Measurements from ENCODE around the gene CTNND2. TPM values are rescaled to one million over a fixed set of nuclear protein-coding genes. Genes with fewer than 3 reads are reported as not detected.

CTNND2 gene
- total RNA-seq, 4 donors from 2014 or later: 1.3 to 2.5 (median 2.1) TPM

DNA sequence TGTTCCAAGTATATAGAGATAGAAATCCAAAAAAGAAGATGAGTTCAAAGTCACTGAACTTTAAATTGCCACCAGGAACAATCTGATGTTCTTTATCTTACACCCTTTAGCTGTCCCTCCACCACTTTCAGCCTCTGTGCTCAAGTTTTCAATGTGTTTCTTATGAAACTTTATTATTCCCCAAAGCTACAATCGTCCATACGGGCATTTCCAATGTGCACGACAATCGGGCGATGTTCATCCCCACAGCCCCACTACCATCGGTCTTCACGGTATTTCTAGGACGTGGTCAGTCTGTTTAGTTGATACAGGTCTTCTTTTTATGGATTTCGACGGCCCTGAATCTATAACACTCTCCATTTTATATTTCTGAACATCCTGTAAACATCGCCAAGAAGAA, 904.5 kb downstream of the CTNND2 start:
- H3K27me3 ChIP-seq: peaks cover 0 to 6% (median 0%) of the 10 kb centered on the region in 4 donors
- 86% methylated on average over 11 of the region's 11 CpGs for WGBS
- TF ChIP-seq POLR2AphosphoS5 (IDR thresholded peaks at IDR 0.05) (no peak), EP300 (IDR thresholded peaks at IDR 0.05) (no peak), POLR2A (IDR thresholded peaks at IDR 0.05; ENCODE audit: low read depth) (no peak)
- TF ChIP-seq, protein P1, sequence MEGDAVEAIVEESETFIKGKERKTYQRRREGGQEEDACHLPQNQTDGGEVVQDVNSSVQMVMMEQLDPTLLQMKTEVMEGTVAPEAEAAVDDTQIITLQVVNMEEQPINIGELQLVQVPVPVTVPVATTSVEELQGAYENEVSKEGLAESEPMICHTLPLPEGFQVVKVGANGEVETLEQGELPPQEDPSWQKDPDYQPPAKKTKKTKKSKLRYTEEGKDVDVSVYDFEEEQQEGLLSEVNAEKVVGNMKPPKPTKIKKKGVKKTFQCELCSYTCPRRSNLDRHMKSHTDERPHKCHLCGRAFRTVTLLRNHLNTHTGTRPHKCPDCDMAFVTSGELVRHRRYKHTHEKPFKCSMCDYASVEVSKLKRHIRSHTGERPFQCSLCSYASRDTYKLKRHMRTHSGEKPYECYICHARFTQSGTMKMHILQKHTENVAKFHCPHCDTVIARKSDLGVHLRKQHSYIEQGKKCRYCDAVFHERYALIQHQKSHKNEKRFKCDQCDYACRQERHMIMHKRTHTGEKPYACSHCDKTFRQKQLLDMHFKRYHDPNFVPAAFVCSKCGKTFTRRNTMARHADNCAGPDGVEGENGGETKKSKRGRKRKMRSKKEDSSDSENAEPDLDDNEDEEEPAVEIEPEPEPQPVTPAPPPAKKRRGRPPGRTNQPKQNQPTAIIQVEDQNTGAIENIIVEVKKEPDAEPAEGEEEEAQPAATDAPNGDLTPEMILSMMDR (IDR thresholded peaks at IDR 0.05): no peak
- peaks cover 0 to 6% (median 0%) of the 10 kb centered on the region in 4 donors for H3K4me1 ChIP-seq
- no peaks in the 10 kb centered on the region for H3K36me3 ChIP-seq
- H3K9me3 ChIP-seq: no peaks in the 10 kb centered on the region
- no peak overlapping the region for H3K27ac ChIP-seq (replicated peaks in 1 of 4)
- intact Hi-C loops (cut with DNase I): no loop called here
- DNase-seq (ENCODE audit: extremely low spot score): no peak
- no peak overlapping the region for H3K4me3 ChIP-seq

DNA sequence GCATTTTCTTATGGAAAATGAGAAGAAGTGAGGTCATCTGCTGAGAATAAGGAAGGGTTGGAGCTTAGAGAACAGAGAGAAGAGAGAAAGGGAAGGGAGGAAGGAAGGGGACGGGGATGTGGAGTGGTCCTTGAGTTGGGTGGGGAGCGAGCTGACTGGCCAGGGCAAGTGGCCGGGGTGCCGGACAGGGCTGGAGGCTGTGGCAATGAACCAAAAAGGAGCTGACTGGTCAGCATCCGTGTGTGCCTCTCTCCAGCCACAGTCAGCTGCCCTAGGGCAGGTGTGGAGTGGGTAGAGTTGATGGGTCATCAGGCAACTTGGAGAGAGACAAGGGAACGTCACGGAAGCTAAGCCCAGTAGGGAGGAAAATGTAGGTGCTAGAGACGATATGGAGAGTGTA, 908.4 kb downstream of the CTNND2 start:
- DNase-seq (ENCODE audit: extremely low spot score): no peak
- no peak overlapping the region for H3K4me3 ChIP-seq
- H3K4me1 ChIP-seq: peaks cover 0 to 6% (median 0%) of the 10 kb centered on the region in 4 donors
- H3K36me3 ChIP-seq: no peaks in the 10 kb centered on the region
- 79% methylated on average over 8 of the region's 8 CpGs for WGBS
- no peaks in the 10 kb centered on the region for H3K9me3 ChIP-seq
- peaks cover 0 to 26% (median 0%) of the 10 kb centered on the region in 4 donors for H3K27me3 ChIP-seq
- TF ChIP-seq POLR2AphosphoS5 (IDR thresholded peaks at IDR 0.05): no peak
- TF ChIP-seq POLR2A (IDR thresholded peaks at IDR 0.05; ENCODE audit: low read depth): no peak
- TF ChIP-seq, protein P1 (IDR thresholded peaks at IDR 0.05): no peak
- no peak for TF ChIP-seq EP300 (IDR thresholded peaks at IDR 0.05)
- H3K27ac ChIP-seq (replicated peaks in 1 of 4): no peak overlapping the region
- intact Hi-C loops (cut with DNase I): no loop called here

DNA sequence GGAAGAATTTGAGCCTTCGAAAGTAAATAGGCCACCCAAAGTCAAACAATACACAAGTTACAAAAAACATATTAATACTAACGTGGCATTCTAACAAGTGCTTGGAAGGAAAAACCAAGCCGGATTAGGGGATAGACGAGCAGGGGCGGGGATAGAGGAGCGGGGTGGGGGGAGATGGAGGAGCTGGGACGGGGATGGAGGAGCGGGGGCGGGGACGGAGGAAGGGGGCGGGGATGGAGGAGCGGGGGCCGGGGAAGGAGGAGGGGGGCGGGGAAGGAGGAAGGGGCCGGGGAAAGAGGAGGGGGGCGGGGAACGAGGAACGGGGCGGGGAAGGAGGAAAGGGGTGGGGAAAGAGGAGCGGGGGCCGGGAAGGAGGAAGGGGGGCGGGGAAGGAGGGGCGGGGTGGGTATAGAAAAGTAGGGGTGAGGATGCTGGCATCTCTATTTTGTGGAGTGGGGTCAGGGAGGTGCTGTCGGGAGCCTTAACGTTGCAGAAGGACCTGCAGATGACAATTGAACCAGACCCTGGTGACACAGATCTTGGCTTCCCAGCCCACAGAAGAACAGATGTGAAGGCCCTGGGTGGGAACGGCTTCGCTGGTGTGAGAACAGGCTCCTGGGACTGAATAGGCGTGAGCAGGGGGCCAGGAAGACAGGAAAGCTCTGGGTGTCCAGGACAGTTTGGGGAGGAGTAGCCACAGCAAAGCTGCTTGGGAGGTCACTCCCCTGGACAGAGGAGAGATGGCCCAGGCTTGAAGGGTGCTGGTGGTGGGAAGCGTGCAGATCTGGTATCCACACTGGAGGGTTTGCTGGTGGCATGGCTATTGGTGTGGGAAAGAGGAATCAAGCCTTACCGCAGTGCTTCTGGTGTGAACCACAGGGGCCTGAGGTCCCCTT, 909.9 kb downstream of the CTNND2 start:
- TF ChIP-seq POLR2AphosphoS5 (IDR thresholded peaks at IDR 0.05) (no peak), POLR2A (IDR thresholded peaks at IDR 0.05; ENCODE audit: low read depth) (no peak), EP300 (IDR thresholded peaks at IDR 0.05) (no peak)
- TF ChIP-seq, protein P1 (IDR thresholded peaks at IDR 0.05): no peak
- no peak for DNase-seq (ENCODE audit: extremely low spot score)
- H3K27ac ChIP-seq (replicated peaks in 1 of 4): no peak overlapping the region
- intact Hi-C loops (cut with DNase I): no loop called here
- no peaks in the 10 kb centered on the region for H3K4me1 ChIP-seq
- H3K36me3 ChIP-seq: no peaks in the 10 kb centered on the region
- 52% methylated on average over 20 of the region's 30 CpGs for WGBS
- no peaks in the 10 kb centered on the region for H3K9me3 ChIP-seq
- H3K4me3 ChIP-seq: no peak overlapping the region
- H3K27me3 ChIP-seq: peaks cover 0 to 31% (median 0%) of the 10 kb centered on the region in 4 donors

DNA sequence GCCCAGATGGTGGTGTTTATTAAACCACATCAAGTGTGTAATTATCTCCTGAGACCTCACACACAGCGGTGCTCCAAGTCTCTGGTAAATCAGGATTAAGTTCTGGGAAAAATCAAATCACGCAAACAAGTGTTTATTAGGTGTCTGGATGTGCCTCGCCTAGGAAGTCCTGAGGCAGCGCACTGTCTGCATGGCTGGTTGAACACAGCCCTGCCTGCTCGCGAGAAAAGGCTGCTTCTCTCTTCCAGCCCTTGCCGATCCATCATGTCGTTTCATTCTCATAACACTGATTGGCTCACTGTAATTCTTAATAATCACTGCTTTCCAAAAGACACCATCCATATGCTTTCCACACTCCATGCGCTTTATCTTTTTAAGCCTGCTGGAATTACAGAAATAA, 913.6 kb downstream of the CTNND2 start:
- 82% methylated on average over 9 of the region's 9 CpGs for WGBS

More for the DNA sequence above, 913.6 kb downstream of the CTNND2 start:
- Histone ChIP-seq H3K9me3 (no peaks in the 10 kb centered on the region), H3K4me1 (peaks cover 3 to 9% (median 5%) of the 10 kb centered on the region in 4 donors), H3K27ac (replicated peaks in 1 of 4) (no peak overlapping the region), H3K36me3 (no peaks in the 10 kb centered on the region), H3K4me3 (no peak overlapping the region), H3K27me3 (peaks cover 0 to 56% (median 4%) of the 10 kb centered on the region in 4 donors)
- TF ChIP-seq POLR2A (IDR thresholded peaks at IDR 0.05; ENCODE audit: low read depth): no peak
- TF ChIP-seq, protein P1 (IDR thresholded peaks at IDR 0.05): no peak
- TF ChIP-seq EP300 (IDR thresholded peaks at IDR 0.05): no peak
- no peak for TF ChIP-seq POLR2AphosphoS5 (IDR thresholded peaks at IDR 0.05)
- intact Hi-C loops (cut with DNase I): no loop called here
- no peak for DNase-seq (ENCODE audit: extremely low spot score)

All from esophagus muscularis mucosa (tissue), 4 donors.